Fibroblast of mammary gland (primary cell): ENCODE results near the gene KCTD6.

Source experiments
- DNase-seq: peaks from one replicate; pipeline ENCODE4 v3.0.0-alpha.2; 2010; ENCODE audit warnings: low read depth
- H3K4me3 ChIP-seq: 2 replicates; pipeline ENCODE4 v1.5.1; 2011; ENCODE audit warnings: low read depth, mild to moderate bottlenecking, low read length, moderate library complexity; ENCODE audit not compliant: control insufficient read depth
- CTCF ChIP-seq: conservative IDR thresholded peaks from 2 replicates; pipeline ENCODE4 v1.5.1; 2011; ENCODE audit warnings: low read depth, low read length, inconsistent platforms; ENCODE audit not compliant: control insufficient read depth, insufficient read depth

The KCTD6 gene

GRCh38 chr3:58474348-58474911, 17.5 kb upstream of the KCTD6 start:
- no peak overlapping the region for H3K4me3 ChIP-seq
- DNase-seq, result no peak
- TF ChIP-seq CTCF, result no peak

- H3K4me3 ChIP-seq, result no peak overlapping the region
- no peak for TF ChIP-seq CTCF
- no peak for DNase-seq
Measured at GRCh38 chr3:58474967-58475578, 16.8 kb upstream of the KCTD6 start.

GRCh38 chr3:58478781-58479180, 13.1 kb upstream of the KCTD6 start:
- H3K4me3 ChIP-seq, result no peak overlapping the region
- DNase-seq, result no peak
- TF ChIP-seq CTCF, result no peak

- DNase-seq, result no peak
- no peak overlapping the region for H3K4me3 ChIP-seq
- TF ChIP-seq CTCF, result no peak
Measured at GRCh38 chr3:58480309-58480708, 11.6 kb upstream of the KCTD6 start.

GRCh38 chr3:58482917-58483636, 8.8 kb upstream of the KCTD6 start:
- H3K4me3 ChIP-seq, result no peak overlapping the region
- DNase-seq, result no peak
- no peak for TF ChIP-seq CTCF

GRCh38 chr3:58484045-58484721, 7.7 kb upstream of the KCTD6 start:
- DNase-seq, result no peak
- H3K4me3 ChIP-seq, result no peak overlapping the region
- no peak for TF ChIP-seq CTCF
